Mesothelial cell of epicardium (in vitro differentiated cells): Measurements from ENCODE around the gene KIF3C. TPM values are rescaled to one million over a fixed set of nuclear protein-coding genes. Genes with fewer than 3 reads are reported as not detected.
"Not testable (repeated sequence)": the region's sequence is repeated elsewhere in the genome, so short reads cannot be mapped to it uniquely, and the experiment has no call there.

Experiments
- DNase-seq, 2 experiments: peaks; one replicate each; pipeline ENCODE4 v3.0.0; 2021; ENCODE audit warnings: low spot score in 2 of 2; ENCODE audit not compliant: unreplicated experiment in 2 of 2
- H3K27ac Mint-ChIP-seq: 2 replicates; pipeline ENCODE4 v1.8.0; 2021; ENCODE audit warnings: mixed read lengths
- H3K27me3 Mint-ChIP-seq: 2 replicates; pipeline ENCODE4 v1.8.0; 2021; ENCODE audit warnings: low read depth, mixed read lengths
- H3K36me3 Mint-ChIP-seq: 2 replicates; pipeline ENCODE4 v1.8.0; 2021; ENCODE audit warnings: mixed read lengths
- H3K4me1 Mint-ChIP-seq: 2 replicates; pipeline ENCODE4 v1.8.0; 2021; ENCODE audit warnings: mixed read lengths
- H3K4me3 Mint-ChIP-seq: 2 replicates; pipeline ENCODE4 v1.8.0; 2021; ENCODE audit warnings: mild to moderate bottlenecking, moderate library complexity, mixed read lengths
- H3K9me3 Mint-ChIP-seq: 2 replicates; pipeline ENCODE4 v1.8.0; 2021; ENCODE audit warnings: mixed read lengths
- total RNA-seq: library from RNA; stranded (reverse); gene quantifications from 3 replicates; pipeline ENCODE4 v1.2.1, GENCODE V29; 2021
- TF ChIP-seq, protein P1 (sequence below): fragments of 200-600 bp; sonication (generic); IDR thresholded peaks from one replicate; pipeline ENCODE4 v1.5.0; 2021; ENCODE audit warnings: antibody characterized with exemption; ENCODE audit not compliant: unreplicated experiment

The KIF3C gene
- total RNA-seq, 1 donor from 2014 or later = 39.5 TPM

DNA sequence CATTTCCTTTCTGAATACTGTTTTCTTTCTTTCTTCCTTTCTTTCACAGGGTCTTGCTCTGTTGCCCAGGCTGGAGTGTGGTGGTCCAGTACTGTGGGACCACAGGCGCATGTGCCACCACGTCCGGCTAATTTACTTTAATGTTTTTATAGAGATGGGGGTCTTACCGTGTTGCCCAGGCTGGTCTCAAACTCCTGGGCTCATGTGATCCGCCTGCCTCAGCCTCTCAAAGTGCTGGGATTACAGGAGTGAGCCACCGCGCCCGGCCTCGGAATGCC is 68.7 kb downstream of the KIF3C start:
- H3K27ac Mint-ChIP-seq = not testable (repeated sequence)

DNA sequence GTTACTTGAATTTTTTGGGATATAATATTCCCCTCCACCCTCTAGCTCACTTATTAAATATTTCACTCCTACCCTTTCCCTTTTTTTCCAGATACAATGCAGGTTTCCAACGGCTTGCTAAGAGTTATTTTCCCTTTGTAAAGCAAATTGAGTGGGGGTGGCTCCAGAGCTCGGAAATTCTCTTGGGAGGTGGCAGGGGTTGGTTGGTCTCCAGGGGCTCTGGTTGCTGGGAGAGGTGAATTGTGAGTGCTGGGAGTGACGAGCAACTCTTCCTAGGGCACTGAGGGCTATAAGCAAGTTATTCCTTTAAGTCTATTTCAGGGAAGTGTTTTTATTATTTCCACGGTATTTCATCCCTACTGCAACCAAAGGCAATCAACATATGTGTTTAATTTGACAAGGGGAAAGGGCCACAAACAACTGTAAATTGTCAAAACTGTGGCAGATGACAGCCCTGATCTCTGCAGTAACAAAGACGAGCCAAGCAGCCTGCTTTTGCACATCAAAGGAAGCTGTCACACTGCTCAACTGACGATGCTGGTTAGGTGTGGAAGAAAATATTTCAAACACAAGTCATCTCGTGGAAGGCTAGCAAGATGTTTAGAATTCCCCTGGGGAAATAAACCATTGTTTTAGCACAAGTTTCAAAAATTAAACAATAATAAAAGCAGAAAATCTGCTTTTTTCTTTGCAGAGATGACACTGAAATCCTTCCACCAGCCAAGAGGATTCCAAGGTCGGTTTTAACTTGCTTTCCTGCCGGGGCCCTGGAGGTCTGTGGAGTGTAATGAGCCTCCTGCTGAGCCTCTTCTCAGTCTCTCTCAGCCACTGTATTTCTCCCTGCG is 69.2 kb downstream of the KIF3C start:
- Mint-ChIP-seq H3K9me3 (no peaks in the 10 kb centered on the region), H3K4me1 (peaks cover 12% of the 10 kb centered on the region), H3K36me3 (no peaks in the 10 kb centered on the region), H3K27me3 (no peaks in the 10 kb centered on the region), H3K4me3 (peak overlapping the region; percentile 9), H3K27ac (peak overlapping the region; percentile 69)
- DNase-seq = no peak
- TF ChIP-seq, protein P1, sequence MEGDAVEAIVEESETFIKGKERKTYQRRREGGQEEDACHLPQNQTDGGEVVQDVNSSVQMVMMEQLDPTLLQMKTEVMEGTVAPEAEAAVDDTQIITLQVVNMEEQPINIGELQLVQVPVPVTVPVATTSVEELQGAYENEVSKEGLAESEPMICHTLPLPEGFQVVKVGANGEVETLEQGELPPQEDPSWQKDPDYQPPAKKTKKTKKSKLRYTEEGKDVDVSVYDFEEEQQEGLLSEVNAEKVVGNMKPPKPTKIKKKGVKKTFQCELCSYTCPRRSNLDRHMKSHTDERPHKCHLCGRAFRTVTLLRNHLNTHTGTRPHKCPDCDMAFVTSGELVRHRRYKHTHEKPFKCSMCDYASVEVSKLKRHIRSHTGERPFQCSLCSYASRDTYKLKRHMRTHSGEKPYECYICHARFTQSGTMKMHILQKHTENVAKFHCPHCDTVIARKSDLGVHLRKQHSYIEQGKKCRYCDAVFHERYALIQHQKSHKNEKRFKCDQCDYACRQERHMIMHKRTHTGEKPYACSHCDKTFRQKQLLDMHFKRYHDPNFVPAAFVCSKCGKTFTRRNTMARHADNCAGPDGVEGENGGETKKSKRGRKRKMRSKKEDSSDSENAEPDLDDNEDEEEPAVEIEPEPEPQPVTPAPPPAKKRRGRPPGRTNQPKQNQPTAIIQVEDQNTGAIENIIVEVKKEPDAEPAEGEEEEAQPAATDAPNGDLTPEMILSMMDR = no peak

More for the DNA sequence above, 68.7 kb downstream of the KIF3C start:
- H3K9me3 Mint-ChIP-seq, H3K27me3 Mint-ChIP-seq, DNase-seq, H3K36me3 Mint-ChIP-seq, H3K4me3 Mint-ChIP-seq: not testable (repeated sequence)
- peaks cover 12% of the 10 kb centered on the region for H3K4me1 Mint-ChIP-seq

- not testable (repeated sequence) for H3K36me3 Mint-ChIP-seq, H3K4me3 Mint-ChIP-seq, DNase-seq, H3K27ac Mint-ChIP-seq, H3K9me3 Mint-ChIP-seq, H3K27me3 Mint-ChIP-seq
- H3K4me1 Mint-ChIP-seq = peaks cover 15% of the 10 kb centered on the region
These were observed 72.7 kb downstream of the KIF3C start for GRCh38 chr2:25909574-25909973.

DNA sequence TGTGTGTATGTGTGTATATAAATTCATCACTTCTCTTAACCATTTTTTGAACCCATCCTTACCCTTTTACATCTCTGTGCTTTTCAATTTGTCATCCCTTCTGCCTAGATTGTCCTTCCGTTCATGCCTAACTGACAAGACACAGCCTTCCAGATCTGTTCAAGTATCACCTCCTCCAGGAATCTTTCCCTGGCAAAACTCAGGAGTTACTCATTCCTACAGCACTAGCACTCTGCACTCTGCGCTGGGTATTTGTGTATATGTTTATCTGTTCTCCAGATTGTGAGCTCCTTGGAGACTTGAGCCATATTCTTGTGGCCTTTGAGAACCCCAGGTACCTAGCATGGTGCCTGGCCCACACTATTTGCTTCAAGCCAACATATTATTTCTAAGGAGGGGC is 77.2 kb downstream of the KIF3C start:
- no peak for DNase-seq
- H3K27me3 Mint-ChIP-seq = no peaks in the 10 kb centered on the region
- TF ChIP-seq, protein P1 = no peak
- H3K36me3 Mint-ChIP-seq = no peaks in the 10 kb centered on the region
- no peak overlapping the region for H3K4me3 Mint-ChIP-seq
- no peak overlapping the region for H3K27ac Mint-ChIP-seq
- peaks cover 5% of the 10 kb centered on the region for H3K9me3 Mint-ChIP-seq
- H3K4me1 Mint-ChIP-seq = peaks cover 3% of the 10 kb centered on the region

DNA sequence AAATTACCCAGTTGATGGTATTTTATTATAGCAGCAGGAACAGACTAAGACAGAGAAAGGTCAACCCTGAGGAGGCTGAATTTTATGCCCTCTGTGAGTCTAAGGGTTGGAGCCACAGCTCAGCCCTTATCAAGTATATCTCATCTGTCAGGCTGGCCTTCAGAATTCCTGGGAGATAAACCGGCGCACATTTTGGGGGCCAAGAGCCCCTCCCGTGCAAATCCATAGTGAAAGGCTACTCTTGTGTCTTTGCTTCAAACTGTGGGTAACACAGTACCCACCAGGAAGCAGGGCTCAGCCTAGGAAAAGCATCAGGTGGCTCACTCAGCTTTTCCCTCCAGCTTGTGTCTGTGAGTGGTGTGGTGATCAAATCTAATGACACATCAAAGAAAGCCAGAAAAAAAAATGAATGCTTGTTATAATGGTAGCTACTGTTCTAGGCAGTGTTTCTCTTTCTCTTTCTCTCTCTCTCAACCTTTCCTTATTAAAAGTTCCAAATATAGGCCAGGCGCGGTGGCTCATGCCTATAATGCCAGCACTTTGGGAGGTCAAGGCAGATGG is 79.0 kb downstream of the KIF3C start:
- H3K36me3 Mint-ChIP-seq = no peaks in the 10 kb centered on the region
- H3K4me1 Mint-ChIP-seq = peaks cover 3% of the 10 kb centered on the region

GRCh38 chr2:25899404-25899970 is 82.8 kb downstream of the KIF3C start:
- TF ChIP-seq, protein P1 = no peak
- H3K4me1 Mint-ChIP-seq = peaks cover 5% of the 10 kb centered on the region
- no peaks in the 10 kb centered on the region for H3K36me3 Mint-ChIP-seq
- H3K4me3 Mint-ChIP-seq = no peak overlapping the region
- H3K9me3 Mint-ChIP-seq = peaks cover 5% of the 10 kb centered on the region
- no peaks in the 10 kb centered on the region for H3K27me3 Mint-ChIP-seq
- no peak overlapping the region for H3K27ac Mint-ChIP-seq
- DNase-seq = no peak

More for the DNA sequence above, 79.0 kb downstream of the KIF3C start:
- DNase-seq = no peak
- Mint-ChIP-seq H3K4me3 (no peak overlapping the region), H3K9me3 (peaks cover 5% of the 10 kb centered on the region), H3K27ac (no peak overlapping the region), H3K27me3 (no peaks in the 10 kb centered on the region)
- TF ChIP-seq, protein P1 = no peak
